Thoracic aorta (tissue), 2 donors: ENCODE results near the gene PYCARD. TPM values are rescaled to one million over a fixed set of nuclear protein-coding genes. Genes with fewer than 3 reads are reported as not detected.

Source experiments
- ATAC-seq: fragments of 150-250 bp; one replicate; pipeline ENCODE4 v1.8.0; 2017; ENCODE audit warnings: low read depth; ENCODE audit not compliant: insufficient number of reproducible peaks, low FRiP score
- DNase-seq: peaks from one replicate; pipeline ENCODE4 v3.0.0-alpha.2; 2020; ENCODE audit warnings: low spot score
- H3K27ac ChIP-seq, 2 donors: fragments of 200-600 bp; sonication (generic); 1 replicate in 1 of 2; 2 replicates in 1 of 2; pipeline ENCODE4 v1.5.1; 2016; ENCODE audit warnings: mild to moderate bottlenecking in 2 of 2, moderate library complexity in 2 of 2
- H3K27me3 ChIP-seq: fragments of 200-600 bp; sonication (generic); replicated peaks from 2 replicates; pipeline ENCODE4 v1.6.0; 2016; ENCODE audit warnings: mild to moderate bottlenecking; ENCODE audit not compliant: insufficient read depth
- H3K36me3 ChIP-seq: fragments of 200-600 bp; sonication (generic); one replicate; pipeline ENCODE4 v1.5.1; 2016
- H3K4me1 ChIP-seq, 2 donors: fragments of 200-600 bp; sonication (generic); 1 replicate in 1 of 2; 2 replicates in 1 of 2; pipeline versions ENCODE4 v1.5.1 to v1.6.0; 2016; ENCODE audit warnings: low read depth in 2 of 2, mild to moderate bottlenecking in 1 of 2; ENCODE audit not compliant: control insufficient read depth in 1 of 2
- H3K4me3 ChIP-seq: fragments of 200-600 bp; sonication (generic); 2 replicates; pipeline ENCODE4 v1.5.1; 2016; ENCODE audit warnings: mild to moderate bottlenecking
- H3K9me3 ChIP-seq: fragments of 200-600 bp; sonication (generic); 2 replicates; pipeline ENCODE4 v1.5.1; 2016
- total RNA-seq, 2 donors: library from RNA; depleted of rRNA; stranded (reverse); fragments of >200 nt; gene quantifications; one replicate each; pipeline versions ENCODE4 v1.1.0 to v1.2.3, GENCODE V29; 2016
- TF ChIP-seq, protein P1 (sequence below): fragments of 200-600 bp; sonication (generic); IDR thresholded peaks from one replicate; pipeline ENCODE4 v1.5.1; 2019; ENCODE audit warnings: antibody characterized with exemption

PYCARD gene
- total RNA-seq, 2 donors from 2014 or later: 19.2 to 23.0 TPM

DNA sequence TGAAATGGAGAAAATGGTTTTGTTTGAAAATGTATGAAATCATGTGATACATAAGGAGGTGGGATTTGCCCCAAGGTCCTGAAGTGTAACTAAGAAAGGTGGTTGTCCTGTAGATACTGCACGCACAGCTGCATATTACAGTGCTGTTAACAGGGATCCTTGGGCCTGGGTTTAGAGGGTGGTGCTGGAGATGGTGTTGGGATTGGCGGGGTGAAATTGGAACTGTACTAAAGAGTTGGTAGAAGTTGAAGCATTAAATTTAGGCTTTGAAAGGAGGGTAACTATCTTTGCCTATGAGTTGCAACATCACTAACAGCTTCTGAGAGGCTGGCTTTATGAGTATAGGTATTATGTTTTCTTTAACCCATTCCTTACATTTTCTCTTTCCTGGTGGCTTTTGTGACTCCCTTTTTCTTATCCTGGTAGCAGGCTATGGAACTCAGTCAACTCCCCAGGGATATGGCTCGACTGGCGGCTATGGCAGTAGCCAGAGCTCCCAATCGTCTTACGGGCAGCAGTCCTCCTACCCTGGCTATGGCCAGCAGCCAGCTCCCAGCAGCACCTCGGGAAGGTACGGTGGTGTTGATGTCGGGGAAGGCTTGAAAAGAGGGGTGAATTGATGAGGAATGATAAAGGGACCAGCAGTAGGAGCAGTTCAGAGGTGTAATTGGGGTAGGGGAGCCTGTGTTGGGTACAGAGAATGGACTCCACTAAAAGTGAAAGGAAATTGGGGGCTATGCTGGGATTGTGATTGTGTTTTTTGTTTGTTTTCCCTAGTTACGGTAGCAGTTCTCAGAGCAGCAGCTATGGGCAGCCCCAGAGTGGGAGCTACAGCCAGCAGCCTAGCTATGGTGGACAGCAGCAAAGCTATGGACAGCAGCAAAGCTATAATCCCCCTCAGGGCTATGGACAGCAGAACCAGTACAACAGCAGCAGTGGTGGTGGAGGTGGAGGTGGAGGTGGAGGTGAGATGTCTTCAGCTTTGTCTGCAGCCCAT is 18.8 kb downstream of the PYCARD start:
- no peak overlapping the region for H3K4me3 ChIP-seq
- H3K4me1 ChIP-seq: peaks cover 25 to 37% of the 10 kb centered on the region in 2 donors
- H3K27me3 ChIP-seq: no peaks in the 10 kb centered on the region
- ATAC-seq: no peak
- no peaks in the 10 kb centered on the region for H3K9me3 ChIP-seq
- no peak overlapping the region for H3K27ac ChIP-seq
- H3K36me3 ChIP-seq: peaks cover 57% of the 10 kb centered on the region
- DNase-seq: no peak
- TF ChIP-seq, protein P1, sequence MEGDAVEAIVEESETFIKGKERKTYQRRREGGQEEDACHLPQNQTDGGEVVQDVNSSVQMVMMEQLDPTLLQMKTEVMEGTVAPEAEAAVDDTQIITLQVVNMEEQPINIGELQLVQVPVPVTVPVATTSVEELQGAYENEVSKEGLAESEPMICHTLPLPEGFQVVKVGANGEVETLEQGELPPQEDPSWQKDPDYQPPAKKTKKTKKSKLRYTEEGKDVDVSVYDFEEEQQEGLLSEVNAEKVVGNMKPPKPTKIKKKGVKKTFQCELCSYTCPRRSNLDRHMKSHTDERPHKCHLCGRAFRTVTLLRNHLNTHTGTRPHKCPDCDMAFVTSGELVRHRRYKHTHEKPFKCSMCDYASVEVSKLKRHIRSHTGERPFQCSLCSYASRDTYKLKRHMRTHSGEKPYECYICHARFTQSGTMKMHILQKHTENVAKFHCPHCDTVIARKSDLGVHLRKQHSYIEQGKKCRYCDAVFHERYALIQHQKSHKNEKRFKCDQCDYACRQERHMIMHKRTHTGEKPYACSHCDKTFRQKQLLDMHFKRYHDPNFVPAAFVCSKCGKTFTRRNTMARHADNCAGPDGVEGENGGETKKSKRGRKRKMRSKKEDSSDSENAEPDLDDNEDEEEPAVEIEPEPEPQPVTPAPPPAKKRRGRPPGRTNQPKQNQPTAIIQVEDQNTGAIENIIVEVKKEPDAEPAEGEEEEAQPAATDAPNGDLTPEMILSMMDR: no peak

DNA sequence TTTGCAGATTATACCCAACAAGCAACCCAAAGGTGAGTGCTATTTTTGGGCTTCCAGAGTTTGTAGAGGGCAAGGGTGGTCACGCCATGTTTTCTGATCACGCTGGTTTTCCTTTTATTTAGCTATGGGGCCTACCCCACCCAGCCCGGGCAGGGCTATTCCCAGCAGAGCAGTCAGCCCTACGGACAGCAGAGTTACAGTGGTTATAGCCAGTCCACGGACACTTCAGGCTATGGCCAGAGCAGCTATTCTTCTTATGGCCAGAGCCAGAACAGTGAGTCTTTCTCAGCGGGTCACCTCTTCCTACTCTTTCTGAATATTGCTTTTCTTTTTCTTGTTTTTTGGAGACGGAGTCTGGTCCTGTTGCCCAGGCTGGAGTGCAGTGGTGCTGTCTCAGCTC is 20.2 kb downstream of the PYCARD start:
- DNase-seq: no peak
- TF ChIP-seq, protein P1: no peak
- H3K36me3 ChIP-seq: peaks cover 45% of the 10 kb centered on the region
- no peak for ATAC-seq
- H3K4me1 ChIP-seq: peaks cover 25 to 39% of the 10 kb centered on the region in 2 donors
- H3K27ac ChIP-seq: no peak overlapping the region
- peak overlapping the region; percentile 99 for H3K4me3 ChIP-seq
- no peaks in the 10 kb centered on the region for H3K9me3 ChIP-seq
- H3K27me3 ChIP-seq: no peaks in the 10 kb centered on the region

DNA sequence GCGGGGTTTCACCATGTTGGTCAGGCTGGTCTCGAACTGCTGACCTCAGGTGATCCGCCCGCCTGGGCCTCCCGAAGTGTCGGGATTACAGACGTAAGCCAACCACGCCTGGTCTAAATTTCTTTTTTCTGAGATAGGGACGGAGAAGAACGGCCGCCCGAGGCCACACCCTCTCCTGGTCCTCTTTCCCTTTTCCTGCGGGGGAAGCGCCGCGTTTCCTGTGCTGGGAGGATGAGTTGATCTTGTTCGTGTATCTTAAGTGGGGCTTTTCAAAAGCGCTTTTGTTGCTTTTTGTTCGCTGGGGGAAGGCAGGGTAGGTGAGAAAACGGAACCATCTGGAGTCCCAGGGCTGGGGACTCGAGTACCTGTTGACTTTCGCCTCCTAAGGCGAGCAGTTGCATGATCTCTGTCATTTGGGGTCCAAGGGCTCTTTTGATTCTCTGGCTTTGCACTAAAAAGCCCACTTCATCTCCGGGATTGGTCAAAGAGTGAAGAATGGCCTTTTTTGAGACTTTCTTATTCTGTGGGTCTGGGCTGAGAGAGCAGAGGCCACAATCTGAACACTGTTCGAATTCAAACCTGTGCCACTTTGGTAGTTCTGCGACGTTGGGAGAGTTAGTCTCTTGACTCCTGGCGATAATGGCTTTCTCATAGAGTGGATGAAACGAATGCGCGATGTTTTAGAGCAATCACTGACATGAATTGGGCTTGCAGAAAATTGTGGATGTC is 21.3 kb downstream of the PYCARD start:
- peak overlapping the region; percentile 97 for H3K27ac ChIP-seq

DNA sequence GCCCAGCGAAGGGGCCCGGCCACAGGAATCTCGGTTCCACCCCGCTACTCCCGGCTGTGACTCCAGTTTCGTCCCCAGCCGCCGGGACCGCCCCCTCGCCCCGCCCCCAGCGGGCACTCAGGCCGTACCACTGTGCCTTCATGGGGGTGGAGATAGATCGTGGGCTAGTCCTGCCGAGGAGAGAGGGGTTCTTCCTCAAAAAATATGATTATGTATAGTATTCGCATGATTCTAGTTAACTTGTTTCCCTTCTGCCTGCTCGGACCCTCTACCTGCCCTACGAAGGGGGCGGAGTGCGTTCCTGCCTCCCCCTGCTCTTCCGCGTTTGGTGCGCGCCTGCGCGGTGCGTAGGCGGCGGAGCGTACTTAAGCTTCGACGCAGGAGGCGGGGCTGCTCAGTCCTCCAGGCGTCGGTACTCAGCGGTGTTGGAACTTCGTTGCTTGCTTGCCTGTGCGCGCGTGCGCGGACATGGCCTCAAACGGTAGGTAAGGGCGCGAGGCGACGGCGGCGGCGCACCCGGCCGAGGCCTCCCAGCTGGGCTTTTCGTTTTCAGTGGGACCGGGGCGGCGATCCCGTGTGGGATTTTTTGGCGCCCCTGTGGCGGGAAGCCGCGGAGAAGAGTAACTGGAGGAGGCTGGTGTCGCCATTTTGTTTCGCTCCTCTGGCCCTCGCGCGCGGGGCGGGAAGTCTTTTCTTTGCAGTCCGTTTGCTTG is 22.7 kb downstream of the PYCARD start, which contains the start of gene FUS:
FUS (plus strand) TSS at position 393 of the 713 bp plus-strand sequence; CDS start at position 469, 76 bp downstream.
- peak; percentile 41 for DNase-seq
- peaks cover 25 to 39% of the 10 kb centered on the region in 2 donors for H3K4me1 ChIP-seq
- TF ChIP-seq, protein P1: no peak
- no peaks in the 10 kb centered on the region for H3K9me3 ChIP-seq
- H3K27ac ChIP-seq: peak within 1 kb of the TSS; percentile 97
- H3K36me3 ChIP-seq: peaks cover 20% of the 10 kb centered on the region
- H3K27me3 ChIP-seq: no peaks in the 10 kb centered on the region
- peak within 1 kb of the TSS; percentile 99 for H3K4me3 ChIP-seq
- peak; percentile 85 for ATAC-seq

More for the DNA sequence above, 21.3 kb downstream of the PYCARD start:
- Histone ChIP-seq H3K9me3 (no peaks in the 10 kb centered on the region), H3K4me1 (peaks cover 25 to 39% of the 10 kb centered on the region in 2 donors), H3K27me3 (no peaks in the 10 kb centered on the region), H3K36me3 (peaks cover 33% of the 10 kb centered on the region), H3K4me3 (peak overlapping the region; percentile 99)
- DNase-seq (no peak), ATAC-seq (no peak)
- TF ChIP-seq, protein P1: no peak
